ENCODE measurements around the gene LDAH. TPM values are rescaled to one million over a fixed set of nuclear protein-coding genes. Genes with fewer than 3 reads are reported as not detected.

LDAH gene
- total and polyA plus RNA-seq, 2 donors (not counting 3 experiments of a cell fraction or from before 2014, with no cell fraction given): 12.3 to 24.0 TPM

DNA sequence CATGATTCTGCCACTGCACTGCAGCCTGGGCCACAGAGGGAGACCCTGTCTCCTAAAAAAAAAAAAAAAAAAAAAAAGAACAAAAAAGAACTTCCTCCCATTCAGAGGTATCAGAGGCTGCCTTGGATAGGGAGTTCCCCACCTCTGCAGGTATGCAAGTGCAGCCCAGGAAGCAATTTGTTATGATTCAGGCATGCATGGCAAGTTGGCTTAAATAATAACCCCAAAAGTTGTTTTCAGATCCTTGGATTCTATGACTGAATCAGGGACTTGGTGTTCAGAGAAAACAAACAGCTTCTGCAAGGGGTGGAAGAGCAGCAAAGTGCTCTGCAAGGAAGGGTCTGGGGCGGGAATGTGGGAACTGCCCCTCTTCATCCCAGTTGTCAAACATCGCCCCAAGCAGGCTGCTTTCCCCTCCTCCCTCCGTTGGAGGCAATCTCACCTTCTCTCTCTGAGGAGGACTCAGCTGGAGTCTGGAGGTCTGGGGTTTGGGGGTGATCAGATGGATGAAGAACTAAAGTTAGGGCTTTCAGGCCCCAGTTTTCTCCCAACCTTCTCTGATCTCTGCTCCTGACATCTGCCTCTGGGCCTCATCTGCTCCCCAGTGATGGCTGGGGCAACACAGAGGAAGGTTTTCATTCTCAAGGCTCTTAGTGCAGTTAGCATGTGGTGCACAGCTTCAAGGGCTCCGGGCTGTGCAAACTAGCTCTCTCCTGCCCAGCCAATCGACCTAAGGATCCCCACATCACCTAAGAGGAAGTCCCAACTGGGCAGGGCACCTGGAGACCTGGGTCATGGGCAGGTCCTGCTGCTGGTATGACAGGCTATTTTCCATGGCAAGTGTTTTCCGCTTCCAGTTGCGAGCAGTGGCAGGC, 159.5 kb downstream of the LDAH start:
- dilution Hi-C loops (cut with MboI; ENCODE audit: extremely low pct_ligation_motif_present, low sequenced_read_pairs): no loop called here
- ChIA-PET CTCF (interaction anchor here (1.0 to 6.0 kb wide), 7 partner anchors 12 to 455 kb away, joined by 3 to 531 read pairs (median 4); partner anchors contain the start of gene HS1BP3), POLR2A (no interaction called here)
- no peaks in the 10 kb centered on the region for H3K9me1 ChIP-seq (replicated peaks; ENCODE audit: control insufficient read depth, extremely low read depth, insufficient read depth, low read length)
- H3K9me3 ChIP-seq (replicated peaks; ENCODE audit: control insufficient read depth, insufficient read depth, low read length): no peaks in the 10 kb centered on the region
- no peak overlapping the region for H3K4me2 ChIP-seq (ENCODE audit: insufficient read depth, low read length)
- BruUV-seq (replicated peaks): no TSS peak
- no peaks in the 10 kb centered on the region for H3K36me3 ChIP-seq (ENCODE audit: control insufficient read depth in 2 of 2, extremely low read depth in 1 of 2, insufficient read depth in 2 of 2, low read length in 2 of 2)
- no peaks in the 10 kb centered on the region for H4K20me1 ChIP-seq (replicated peaks; ENCODE audit: control insufficient read depth, extremely low read depth, insufficient read depth, low read length)
- DNase-seq (ENCODE audit: low read depth, low spot score) (no peak), FAIRE-seq (no peak)
- H3K27ac ChIP-seq (ENCODE audit: insufficient read depth, low read depth, low read length): no peak overlapping the region
- H2AFZ ChIP-seq (ENCODE audit: low read depth, low read length): no peak overlapping the region
- no peaks in the 10 kb centered on the region for H3K79me2 ChIP-seq (ENCODE audit: control insufficient read depth, insufficient read depth, low read length)
- no peak overlapping the region for H3K9ac ChIP-seq (replicated peaks; ENCODE audit: extremely low read depth, insufficient read depth, low read length)
- H3K4me3 ChIP-seq (replicated peaks in 1 of 3; ENCODE audit: insufficient read depth in 1 of 3, low read depth in 1 of 3, low read length in 3 of 3): no peak overlapping the region
- TF ChIP-seq POLR2A (IDR thresholded peaks at IDR 0.05; ENCODE audit: low read depth, low read length) (no peak), GATA2 (IDR thresholded peaks at IDR 0.05; ENCODE audit: insufficient read depth, insufficient read length, low read depth, low read length) (no peak), EZH2 (IDR thresholded peaks at IDR 0.05; ENCODE audit: borderline replicate concordance, low read depth, low read length, severe bottlenecking) (no peak), POLR2AphosphoS5 (IDR thresholded peaks at IDR 0.05; ENCODE audit: insufficient read depth, low read depth, low read length) (no peak), MYC (IDR thresholded peaks at IDR 0.05; ENCODE audit: low read depth, low read length) (no peak), FOS (IDR thresholded peaks at IDR 0.05; ENCODE audit: borderline replicate concordance, insufficient read depth, low read length) (no peak), JUN (IDR thresholded peaks at IDR 0.05; ENCODE audit: borderline replicate concordance, insufficient read depth, insufficient read length, low read depth) (no peak)
- TF ChIP-seq, protein P1, sequence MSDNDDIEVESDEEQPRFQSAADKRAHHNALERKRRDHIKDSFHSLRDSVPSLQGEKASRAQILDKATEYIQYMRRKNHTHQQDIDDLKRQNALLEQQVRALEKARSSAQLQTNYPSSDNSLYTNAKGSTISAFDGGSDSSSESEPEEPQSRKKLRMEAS (IDR thresholded peaks at IDR 0.05; ENCODE audit: insufficient read depth, insufficient read length): no peak
- TF ChIP-seq, protein P2, sequence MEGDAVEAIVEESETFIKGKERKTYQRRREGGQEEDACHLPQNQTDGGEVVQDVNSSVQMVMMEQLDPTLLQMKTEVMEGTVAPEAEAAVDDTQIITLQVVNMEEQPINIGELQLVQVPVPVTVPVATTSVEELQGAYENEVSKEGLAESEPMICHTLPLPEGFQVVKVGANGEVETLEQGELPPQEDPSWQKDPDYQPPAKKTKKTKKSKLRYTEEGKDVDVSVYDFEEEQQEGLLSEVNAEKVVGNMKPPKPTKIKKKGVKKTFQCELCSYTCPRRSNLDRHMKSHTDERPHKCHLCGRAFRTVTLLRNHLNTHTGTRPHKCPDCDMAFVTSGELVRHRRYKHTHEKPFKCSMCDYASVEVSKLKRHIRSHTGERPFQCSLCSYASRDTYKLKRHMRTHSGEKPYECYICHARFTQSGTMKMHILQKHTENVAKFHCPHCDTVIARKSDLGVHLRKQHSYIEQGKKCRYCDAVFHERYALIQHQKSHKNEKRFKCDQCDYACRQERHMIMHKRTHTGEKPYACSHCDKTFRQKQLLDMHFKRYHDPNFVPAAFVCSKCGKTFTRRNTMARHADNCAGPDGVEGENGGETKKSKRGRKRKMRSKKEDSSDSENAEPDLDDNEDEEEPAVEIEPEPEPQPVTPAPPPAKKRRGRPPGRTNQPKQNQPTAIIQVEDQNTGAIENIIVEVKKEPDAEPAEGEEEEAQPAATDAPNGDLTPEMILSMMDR (IDR thresholded peaks at IDR 0.05; ENCODE audit: extremely low read depth in 1 of 2, insufficient read depth in 1 of 2, low read depth in 1 of 2, low read length in 2 of 2): no peak
- intact Hi-C loops (cut with micrococcal nuclease): no loop called here
- peaks cover 16% of the 10 kb centered on the region for H3K4me1 ChIP-seq (ENCODE audit: control insufficient read depth, extremely low read depth, insufficient read depth, low read length)
- H3K27me3 ChIP-seq (ENCODE audit: control insufficient read depth in 2 of 2, insufficient read depth in 2 of 2, low read length in 2 of 2): peaks cover 49 to 71% of the 10 kb centered on the region in 2 experiments

Measured in endothelial cell of umbilical vein (primary cell).